ENCODE results near the gene CABP2.

CABP2 gene

DNA sequence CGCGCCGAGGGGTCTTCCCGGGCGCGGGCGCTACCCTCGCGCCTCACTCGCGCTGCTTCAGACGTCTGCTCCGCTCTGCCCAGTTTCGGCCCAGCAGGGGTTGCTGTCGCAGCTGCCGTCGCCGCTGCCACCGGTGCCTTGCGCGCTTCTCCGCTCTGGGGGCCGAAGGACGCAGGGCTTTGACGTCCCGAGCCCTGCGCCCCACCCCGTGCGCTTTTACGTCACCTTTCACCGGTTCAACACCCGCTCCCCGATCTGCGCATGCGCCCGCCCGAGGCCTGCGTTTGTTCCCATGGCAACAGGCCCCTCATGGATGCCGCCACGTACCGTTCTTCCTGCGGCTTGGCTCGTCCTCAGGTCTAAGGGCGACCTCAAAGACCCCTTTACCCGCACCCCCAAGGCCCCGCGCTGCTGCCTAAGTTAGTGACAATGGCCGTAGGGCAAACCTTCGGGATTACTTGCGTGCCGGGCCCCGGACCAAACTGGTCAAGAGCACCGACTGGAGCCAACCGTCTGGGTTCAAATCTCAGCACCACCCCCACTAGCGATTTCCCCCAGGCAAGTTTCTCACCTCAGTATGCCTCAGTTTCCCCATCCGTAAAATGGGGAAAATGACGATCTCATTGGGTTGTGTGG is 14.6 kb downstream of the CABP2 start:
- in situ Hi-C loops (cut with MboI; ENCODE audit: low sequenced_read_pairs), result no loop called here

DNA sequence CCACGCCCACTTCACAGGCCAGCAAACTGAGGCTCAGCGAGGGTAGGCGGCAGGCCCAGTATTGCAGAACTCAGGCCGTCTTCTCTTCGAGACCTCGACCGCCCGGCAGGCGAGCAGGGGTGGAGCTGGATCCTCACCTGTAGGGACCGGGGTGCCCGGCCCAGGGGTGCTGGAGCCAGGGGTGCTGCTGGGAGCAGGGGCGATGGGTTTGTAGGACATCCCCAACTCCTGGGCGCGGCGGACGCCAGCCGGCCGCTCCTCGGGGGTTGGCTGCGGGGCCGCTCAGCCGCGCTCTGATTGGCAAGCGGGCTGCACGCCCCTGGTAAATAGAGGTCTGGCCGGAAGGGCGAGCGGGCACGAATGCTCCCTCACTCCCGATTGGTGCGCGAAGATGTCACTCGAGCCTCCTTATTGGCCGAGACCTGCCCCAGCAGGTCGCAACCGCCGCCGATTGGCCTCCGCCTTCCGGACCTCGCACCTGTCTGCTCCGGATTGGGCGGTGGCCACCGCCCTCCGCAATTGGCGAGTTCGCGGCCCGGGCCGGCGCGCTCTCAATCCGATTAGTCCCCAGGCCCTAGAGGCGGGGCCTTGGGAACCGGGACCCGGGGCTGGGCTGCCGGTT is 15.3 kb downstream of the CABP2 start, which contains the start of gene CDK2AP2:
Gene CDK2AP2, minus strand, starts transcription at position 299 of the 622 bp plus-strand sequence. Its CDS starts 80 bp downstream, at position 219.
- in situ Hi-C loops (cut with MboI; ENCODE audit: low sequenced_read_pairs), result no loop called here

DNA sequence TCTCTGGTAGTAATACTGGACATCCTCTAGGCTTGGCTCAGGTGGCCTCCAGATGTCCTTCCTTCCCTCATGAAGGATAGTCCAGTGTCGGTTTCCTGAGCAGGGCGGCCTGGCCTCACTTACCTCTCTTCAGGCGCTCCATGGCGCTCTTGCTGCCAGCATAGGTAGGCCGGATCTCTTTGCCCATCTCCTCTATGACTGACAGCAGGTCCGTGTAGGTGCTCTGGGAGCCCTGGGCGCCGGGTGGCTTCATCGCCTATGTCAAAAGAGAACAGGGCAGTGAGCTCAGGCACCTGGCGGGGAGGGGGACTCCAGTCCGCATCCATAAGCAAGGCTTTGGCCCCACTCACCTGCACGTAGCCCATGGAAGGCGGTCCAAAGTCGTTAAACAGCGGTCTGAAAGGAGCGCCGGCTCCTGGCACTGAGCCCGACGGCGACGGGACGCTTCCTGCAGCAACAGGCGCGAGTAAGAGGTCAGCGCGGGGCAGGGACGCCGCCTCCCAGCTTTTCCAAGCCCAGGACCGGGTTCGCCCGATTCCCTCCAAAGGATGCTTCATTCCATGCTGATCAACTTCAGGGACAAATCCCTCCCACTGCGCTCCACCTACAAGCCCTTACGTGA is 15.9 kb downstream of the CABP2 start:
- in situ Hi-C loops (cut with MboI; ENCODE audit: low sequenced_read_pairs), result no loop called here

DNA sequence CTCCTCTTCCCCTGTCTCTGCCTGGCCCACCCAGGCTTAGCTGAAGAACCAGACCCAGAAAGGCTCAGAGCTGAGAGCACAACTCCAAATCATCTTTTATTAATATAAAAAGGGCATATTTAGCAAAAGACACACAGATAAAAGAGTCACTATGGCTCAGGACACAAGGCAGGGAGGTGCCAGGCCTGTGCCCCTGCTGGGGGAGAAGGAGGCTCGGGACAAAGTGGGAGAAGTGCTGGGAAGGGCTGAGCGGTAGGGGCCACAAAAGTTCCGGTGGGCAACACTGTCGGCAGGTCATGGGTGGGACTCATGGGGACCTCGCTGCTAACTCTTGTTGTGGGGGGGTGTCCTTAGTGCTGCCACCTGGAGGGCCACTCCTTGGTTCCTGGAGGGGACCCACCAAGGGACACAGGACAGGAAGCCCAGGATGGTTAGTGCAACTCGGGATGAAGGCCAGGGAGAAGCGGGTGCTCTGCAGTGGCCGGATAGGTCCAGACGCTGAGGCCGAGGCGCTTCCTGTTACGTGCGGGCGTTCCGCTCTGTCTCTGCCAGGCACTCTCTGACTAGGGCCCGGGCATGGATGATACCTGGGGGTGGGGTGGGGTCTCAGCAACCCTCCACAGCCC is 16.7 kb downstream of the CABP2 start:
- in situ Hi-C loops (cut with MboI; ENCODE audit: low sequenced_read_pairs), result no loop called here

DNA sequence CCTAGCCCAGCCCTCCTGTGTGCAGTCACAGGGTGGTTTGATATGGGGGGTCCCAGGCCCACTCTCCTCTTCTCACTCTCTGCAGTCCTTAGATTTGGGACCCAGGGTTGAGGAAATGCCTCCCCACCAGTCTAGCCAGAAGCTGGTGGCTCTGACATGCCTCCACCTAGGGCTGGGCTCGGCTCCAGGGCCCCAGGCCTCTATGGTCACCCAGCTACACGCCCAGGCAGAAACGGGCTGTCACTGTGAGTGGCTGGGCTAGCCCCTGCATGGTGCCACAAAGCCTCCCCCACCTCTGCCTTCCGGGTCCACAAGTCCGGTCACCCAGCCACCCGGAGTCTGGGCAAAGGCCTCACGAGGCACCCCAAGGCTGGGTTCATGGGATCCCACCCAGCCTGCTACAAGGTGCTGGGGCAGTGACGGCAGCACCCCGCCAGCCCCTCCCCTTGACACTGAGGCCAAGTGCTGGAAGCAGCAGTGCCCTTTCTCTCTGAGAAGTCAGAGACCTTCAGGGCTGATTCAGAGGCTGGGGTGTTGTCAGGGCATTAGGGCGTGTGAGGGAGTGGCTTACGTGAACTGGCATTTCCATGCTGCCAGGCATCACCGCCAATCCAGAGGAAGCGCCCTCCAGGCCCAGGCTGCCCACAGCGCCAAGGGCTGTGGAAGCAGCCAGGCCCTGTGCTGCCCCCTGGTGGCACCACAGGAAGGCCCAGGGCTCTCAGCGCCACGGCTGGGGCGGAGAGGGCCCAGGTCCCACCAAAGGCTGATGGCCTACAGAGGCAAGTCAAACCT is 17.4 kb downstream of the CABP2 start:
- in situ Hi-C loops (cut with MboI; ENCODE audit: low sequenced_read_pairs), result no loop called here

DNA sequence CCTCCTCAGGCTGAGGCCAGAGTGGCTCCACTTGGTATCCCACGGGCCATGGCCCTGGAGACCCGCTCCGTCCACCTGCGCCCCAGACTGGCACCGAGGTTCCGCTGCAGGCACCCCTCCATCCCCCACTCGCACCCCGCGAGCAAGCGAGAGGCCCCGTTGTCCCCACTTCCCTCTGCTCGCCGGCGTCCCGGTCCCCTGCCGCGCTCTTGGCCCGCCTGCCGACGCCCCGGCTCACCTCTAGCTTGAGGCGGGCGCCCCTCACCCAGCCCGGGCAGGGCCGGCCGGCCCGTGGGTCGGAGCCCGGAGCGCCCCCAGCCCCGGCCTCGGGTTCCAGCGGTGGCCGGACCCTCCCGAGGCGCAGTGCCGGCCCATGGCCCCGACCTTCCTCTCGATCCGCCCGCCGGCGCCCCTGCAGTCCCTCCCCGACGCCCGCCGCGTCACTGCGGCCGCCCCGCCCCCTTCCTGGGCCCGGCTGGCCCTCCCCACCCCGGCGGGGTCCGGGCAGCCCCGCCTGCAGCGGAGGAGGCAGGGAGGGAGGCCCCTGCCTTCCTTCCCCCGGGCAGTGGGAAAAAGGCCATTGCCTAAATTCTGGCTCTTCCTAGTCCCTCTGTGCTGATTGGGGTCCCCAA is 18.2 kb downstream of the CABP2 start, which contains the start of gene PITPNM1:
Gene PITPNM1, minus strand, starts transcription at position 414 of the 632 bp plus-strand sequence. CDS start 1,183 bp downstream, outside the sequence.
- in situ Hi-C loops (cut with MboI; ENCODE audit: low sequenced_read_pairs), result no loop called here

DNA sequence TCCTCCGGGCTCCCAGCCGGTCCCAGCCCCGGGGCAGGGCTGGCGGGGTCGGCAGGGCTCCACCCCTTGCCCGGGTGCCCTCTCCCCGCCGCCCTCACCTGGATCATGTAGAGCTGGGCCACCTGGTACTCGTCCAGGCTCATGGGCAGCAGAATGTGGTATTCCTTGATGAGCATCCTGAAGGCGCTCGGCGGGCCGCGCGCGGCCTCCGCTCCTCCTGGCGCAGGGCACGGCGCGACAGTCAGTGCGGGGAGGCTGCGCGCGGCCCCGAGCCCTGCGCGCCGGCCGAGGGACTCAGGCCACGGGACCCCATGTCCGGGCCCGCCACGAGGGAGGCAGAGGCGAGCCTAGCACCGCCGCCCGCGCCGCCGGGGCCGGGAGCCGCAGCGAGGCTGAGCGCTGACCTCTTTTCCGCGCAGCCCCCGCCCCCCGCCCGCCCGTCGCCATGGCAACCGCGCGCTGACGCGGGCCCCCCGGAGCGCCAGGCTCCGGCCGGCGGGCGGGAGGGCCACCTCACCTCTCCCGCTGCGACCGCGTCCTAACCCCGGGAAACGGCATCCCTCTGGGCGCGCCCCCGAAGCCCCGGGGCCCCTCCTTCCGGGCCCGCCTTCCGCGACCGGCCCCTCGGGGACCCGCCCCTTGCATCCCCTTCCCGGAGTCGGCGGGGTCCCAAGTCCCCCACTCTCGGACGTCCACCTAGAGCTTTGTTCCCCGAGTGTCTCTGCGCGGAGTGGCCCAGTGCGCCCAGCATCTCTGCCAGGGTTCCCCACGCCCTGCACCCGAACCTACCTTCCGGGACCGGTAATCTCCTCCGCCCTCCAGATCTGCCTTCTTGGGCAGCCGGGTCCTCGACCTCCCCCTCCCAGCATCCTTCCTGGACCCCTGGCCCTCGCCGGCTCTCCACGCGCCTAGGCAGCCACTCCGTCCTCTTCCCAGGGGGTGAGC is 19.0 kb downstream of the CABP2 start:
- in situ Hi-C loops (cut with MboI; ENCODE audit: low sequenced_read_pairs), result no loop called here

DNA sequence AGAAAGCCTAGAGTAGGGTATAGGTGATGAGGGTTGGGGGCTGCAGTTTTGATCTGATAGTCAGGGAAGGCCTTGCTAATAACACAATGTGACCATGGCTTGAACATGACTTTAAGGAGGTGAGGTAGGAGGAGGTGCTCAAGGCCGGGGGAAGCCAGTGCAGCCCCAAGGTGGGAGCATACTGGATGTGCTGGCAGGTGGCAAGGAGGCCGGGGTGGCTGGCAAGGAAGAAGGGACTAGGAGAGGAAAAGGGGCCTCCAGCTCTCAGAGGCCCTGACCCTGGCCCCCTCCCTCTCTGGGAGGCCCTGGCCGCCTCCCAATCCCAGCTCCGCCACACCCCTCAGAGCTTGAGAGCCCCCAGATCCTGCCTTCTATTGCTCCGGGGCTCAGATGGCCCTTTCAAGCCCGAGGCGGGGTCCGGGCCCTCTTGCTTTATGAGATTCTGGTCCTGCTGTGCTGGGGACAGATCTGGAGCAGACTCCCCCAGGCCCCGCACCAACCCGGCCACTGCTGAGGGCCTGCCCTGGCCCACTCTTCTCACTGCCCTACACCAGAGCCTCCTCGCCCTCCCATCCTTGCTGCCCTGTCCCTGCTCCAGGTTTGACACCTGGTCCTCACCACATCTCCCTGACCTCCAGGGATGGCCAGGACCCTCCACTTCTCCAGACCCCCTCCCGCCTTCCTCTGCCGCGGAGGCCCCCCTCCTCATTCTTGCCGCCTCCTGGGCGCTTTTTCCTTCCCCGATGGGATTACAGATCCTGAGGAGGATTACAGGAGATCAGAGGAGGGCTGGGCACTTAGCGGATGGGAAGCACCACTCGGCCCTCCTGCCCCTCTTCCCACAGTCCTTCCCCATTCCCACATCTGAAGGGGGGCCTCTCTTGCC is 19.9 kb downstream of the CABP2 start:
- in situ Hi-C loops (cut with MboI; ENCODE audit: low sequenced_read_pairs), result no loop called here

DNA sequence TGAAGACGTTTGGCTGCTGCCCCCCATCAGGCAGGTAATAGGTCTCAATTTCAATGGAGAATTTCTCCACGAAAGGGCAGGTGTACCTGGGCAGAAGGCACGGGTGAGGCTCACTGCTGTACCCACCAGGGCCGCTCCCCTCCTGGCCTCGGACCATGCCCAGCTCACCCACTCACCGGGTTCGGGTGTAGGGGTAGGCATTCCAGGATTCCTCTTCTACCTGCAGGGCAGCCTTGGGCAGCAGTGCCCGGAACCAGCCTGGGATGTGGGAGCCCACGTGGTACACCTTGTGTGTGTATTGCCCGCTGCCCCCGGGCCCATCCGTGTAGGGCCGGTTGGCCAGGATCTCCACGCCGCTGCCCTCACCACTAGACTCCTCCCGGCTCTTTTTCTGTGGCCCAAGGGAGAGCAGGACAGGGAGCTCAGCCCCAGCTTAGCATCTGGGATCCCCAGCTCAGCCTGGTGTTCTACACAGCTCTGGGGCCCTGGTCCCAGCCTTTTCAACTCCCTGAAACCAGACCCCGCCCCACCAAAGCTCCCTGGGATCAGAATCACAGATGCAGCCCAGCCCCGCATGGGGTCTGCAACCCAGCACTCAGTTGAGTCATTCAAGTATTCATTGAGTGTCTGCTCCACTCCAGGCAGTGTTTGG is 20.8 kb downstream of the CABP2 start:
- in situ Hi-C loops (cut with MboI; ENCODE audit: low sequenced_read_pairs), result no loop called here

DNA sequence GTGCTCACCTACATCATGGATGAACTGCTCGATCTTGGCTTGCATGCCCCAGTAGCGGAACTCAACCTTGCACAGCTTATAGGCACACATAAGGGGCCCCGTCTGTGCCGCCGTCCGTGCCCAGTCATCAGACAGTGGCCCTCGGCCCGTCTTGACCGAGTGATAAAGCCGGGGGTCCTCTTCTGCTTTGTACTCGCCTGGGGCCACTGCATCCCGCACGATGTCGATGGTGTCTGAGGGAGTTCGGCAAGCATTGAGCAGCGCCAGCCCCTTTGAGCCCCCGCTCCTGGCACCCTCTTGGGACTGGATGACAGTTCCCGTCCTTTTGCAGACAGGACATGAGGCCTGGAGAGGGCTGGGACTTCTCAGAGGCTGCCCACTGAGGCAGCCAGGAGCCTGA is 21.4 kb downstream of the CABP2 start:
- in situ Hi-C loops (cut with MboI; ENCODE audit: low sequenced_read_pairs), result no loop called here

DNA sequence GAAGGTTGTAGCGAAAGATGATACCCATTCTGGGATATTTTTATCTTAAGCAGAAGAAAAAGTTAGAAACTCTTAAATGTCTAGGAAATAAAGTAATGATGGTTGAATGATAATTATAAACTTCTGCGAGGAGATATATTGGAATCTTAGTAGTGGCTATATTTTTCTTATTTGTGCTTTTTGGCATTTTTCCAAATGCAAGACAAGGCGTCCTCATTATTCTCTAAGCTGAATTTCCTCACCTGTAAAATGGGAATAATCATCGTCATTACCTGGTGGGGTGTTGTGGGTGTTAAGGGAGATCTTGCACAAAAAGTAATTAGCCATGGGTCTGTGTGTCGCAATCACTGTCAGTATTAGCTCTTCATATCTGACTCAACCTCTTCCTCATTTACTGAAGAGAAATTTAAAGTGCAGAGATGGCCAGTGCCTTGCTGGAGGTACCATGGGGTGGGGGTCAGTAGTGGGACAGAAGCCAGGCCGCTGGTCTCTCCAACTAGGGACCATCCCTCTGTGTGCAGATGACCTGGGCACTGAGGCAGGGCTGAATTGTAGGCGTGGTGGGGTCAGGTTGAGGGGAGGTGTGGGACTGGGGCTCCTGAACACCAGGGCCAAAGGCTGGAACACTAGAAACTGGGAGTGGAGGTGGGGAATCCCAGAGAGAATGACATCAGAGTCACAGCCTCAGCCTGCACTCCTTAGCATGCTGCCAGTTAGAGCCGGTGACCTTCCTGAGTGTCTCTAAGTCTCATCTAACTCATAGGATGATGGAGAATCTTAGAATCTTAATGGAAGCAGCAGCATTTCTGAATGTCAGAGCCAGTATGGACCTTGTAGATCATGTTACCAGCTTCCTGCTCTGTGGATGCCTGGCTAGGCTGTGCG is 22.2 kb downstream of the CABP2 start:
- in situ Hi-C loops (cut with MboI; ENCODE audit: low sequenced_read_pairs), result no loop called here

DNA sequence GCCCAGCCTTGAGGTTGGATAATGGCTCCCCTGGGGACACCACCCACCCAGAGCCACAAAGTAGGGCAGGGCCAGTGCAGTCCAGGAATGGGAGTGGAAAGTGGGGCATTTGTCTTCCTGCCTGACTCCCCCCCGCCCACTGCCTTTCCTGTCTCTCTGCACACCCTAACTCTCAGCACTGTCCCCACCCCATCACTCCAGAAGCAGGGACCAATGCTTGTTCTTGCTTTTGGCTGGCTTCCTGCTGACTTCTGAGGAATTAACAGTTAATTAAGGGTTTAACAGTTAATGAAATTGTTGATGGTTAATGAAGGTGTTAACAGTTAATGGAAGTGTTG is 22.8 kb downstream of the CABP2 start:
- in situ Hi-C loops (cut with MboI; ENCODE audit: low sequenced_read_pairs), result no loop called here

DNA sequence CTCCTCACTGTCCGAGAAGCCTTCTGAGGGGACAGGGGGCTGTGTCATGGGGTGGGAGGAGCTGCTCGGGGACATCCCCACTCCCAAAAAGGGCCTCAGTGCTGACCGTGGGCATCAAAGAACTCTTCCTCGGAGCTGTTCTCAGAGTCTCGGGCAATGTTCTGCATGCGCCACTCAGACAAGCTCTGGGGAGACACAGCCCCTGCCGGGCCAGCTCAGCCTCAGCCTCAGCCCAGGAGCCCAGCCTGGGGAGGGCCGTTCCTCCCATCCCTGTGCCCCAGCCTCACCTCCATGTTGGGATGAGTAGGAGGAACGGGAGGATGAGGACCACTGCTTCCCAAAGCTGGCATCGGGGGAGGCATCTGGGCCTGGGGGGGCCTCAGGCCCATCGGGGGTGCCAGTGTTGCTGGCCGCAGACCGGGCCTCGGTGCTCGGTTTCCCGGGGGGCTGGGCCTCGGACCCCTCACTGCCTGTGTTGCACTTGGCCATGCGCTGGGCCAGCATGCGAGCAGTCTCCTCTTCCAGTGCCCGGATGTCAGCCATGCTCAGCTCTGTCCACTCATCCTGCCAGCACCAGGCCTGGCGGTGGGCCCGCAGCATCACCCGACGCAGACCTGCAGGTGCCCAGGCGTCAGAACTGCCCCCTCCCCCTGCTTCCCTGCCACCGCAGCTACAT is 23.3 kb downstream of the CABP2 start:
- in situ Hi-C loops (cut with MboI; ENCODE audit: low sequenced_read_pairs), result no loop called here

DNA sequence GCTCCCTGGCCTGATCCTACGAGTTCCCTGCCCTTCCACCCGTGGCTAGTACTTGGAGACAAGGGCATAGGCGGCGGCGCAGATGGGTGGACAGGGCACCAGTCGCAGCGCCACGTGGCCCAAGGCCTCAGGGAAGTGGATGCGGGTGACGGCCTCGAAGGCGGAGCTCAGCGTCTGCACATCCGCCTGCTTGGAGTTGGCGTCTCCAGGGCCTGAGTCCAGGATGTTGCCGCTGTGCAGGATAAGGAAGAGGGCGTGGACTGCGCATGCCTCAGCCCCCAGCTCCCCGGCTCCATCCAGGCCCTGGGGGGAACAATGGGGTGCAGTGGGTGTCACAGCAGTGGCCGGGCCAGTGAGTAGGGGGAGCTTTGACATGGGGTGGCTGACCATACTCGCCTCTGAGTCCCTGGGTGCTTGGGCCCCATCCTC is 24.7 kb downstream of the CABP2 start:
- in situ Hi-C loops (cut with MboI; ENCODE audit: low sequenced_read_pairs), result no loop called here

DNA sequence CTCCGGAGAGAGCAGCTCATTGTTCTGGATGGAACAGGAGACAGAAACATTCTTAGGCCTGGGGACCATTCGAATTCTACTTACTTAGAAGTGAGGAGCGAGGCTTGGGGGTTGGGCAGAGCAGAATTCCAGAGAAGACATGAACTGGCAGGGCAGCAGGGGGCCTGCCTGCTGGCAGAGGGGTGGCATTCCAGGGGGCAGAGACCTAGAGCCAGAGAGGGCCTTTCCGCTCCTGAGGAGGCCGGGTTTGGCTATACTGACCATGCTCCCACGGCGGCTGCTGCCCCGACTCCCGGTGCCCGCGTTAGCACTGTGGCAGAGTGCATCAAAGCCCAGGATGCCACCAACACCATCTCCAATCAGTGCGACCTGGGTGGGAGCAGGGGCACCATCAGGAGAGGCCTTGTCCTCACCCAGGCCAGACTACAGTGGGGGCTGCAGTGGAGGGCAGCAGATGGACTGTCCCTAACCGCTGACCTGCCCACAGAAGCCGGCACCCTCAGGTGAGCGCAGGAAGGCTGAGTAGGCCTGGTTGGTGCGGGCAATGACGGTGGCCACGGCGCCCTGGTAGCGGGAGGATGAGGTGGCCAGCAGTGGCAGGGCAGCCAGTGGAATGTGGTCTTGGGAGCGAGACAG is 25.5 kb downstream of the CABP2 start:
- in situ Hi-C loops (cut with MboI; ENCODE audit: low sequenced_read_pairs), result no loop called here

DNA sequence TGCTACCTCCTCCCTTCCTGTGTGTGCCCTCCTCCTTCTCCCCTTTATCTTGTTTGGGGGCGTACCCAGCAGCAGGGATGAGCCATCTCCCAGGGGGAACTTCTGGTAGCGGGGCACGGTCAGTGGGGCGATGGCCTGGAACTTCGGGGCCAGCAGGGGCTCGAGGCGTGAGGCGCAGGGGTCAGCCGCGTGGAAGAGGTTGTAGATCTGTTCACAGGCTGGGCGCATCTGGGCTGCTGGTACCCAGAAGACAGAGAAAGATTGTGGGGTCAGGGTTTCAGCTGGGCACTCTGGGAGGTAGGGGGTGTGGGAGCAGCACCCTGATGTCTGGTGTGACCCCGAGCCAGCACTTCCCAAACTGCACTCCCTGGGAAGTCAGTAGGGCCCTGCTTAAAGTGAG is 27.1 kb downstream of the CABP2 start:
- in situ Hi-C loops (cut with MboI; ENCODE audit: low sequenced_read_pairs), result no loop called here
